ENCODE measurements around the gene TICRR.

Gene TICRR

GRCh38 chr15:89628806-89629715 lies 53.8 kb downstream of the TICRR start:
- ATAC-seq (ENCODE audit: low read depth) (no peak), DNase-seq (ENCODE audit: low spot score in 2 of 2) (no peak)
- Mint-ChIP-seq H3K27me3 (peaks cover 4% of the 10 kb centered on the region), H3K4me3 (no peak overlapping the region), H3K36me3 (no peaks in the 10 kb centered on the region), H3K27ac (no peak overlapping the region), H3K4me1 (no peaks in the 10 kb centered on the region), H3K9me3 (no peaks in the 10 kb centered on the region)

GRCh38 chr15:89629829-89630228 lies 54.6 kb downstream of the TICRR start:
- Mint-ChIP-seq H3K27ac (no peak overlapping the region), H3K36me3 (no peaks in the 10 kb centered on the region), H3K4me1 (no peaks in the 10 kb centered on the region), H3K9me3 (no peaks in the 10 kb centered on the region), H3K27me3 (peaks cover 4% of the 10 kb centered on the region), H3K4me3 (no peak overlapping the region)
- ATAC-seq (ENCODE audit: low read depth) (no peak), DNase-seq (ENCODE audit: low spot score in 2 of 2) (no peak)

GRCh38 chr15:89630260-89630659 lies 55.0 kb downstream of the TICRR start:
- Mint-ChIP-seq H3K9me3 (peaks cover under 1% of the 10 kb centered on the region), H3K4me3 (no peak overlapping the region), H3K27ac (no peak overlapping the region), H3K4me1 (no peaks in the 10 kb centered on the region), H3K36me3 (no peaks in the 10 kb centered on the region), H3K27me3 (peaks cover 4% of the 10 kb centered on the region)
- ATAC-seq (ENCODE audit: low read depth), result no peak
- DNase-seq (ENCODE audit: low spot score in 2 of 2), result no peak

- ATAC-seq (ENCODE audit: low read depth) (no peak), DNase-seq (ENCODE audit: low spot score in 2 of 2) (no peak)
- Mint-ChIP-seq H3K4me3 (no peak overlapping the region), H3K36me3 (no peaks in the 10 kb centered on the region), H3K9me3 (peaks cover 2% of the 10 kb centered on the region), H3K27ac (no peak overlapping the region), H3K4me1 (no peaks in the 10 kb centered on the region), H3K27me3 (peaks cover 4% of the 10 kb centered on the region)
Observed at GRCh38 chr15:89630974-89631901, 56.0 kb downstream of the TICRR start.

- Mint-ChIP-seq H3K27me3 (peaks cover 4% of the 10 kb centered on the region), H3K36me3 (no peaks in the 10 kb centered on the region), H3K4me1 (no peaks in the 10 kb centered on the region), H3K27ac (no peak overlapping the region), H3K4me3 (no peak overlapping the region), H3K9me3 (peaks cover 2% of the 10 kb centered on the region)
- ATAC-seq (ENCODE audit: low read depth) (no peak), DNase-seq (ENCODE audit: low spot score in 2 of 2) (no peak)
Observed at GRCh38 chr15:89631902-89632264, 56.6 kb downstream of the TICRR start.

- H3K4me3 Mint-ChIP-seq, result no peak overlapping the region
- no peak for DNase-seq (ENCODE audit: low spot score in 2 of 2)
- no peak for ATAC-seq (ENCODE audit: low read depth)
Observed at GRCh38 chr15:89632563-89633430, 57.5 kb downstream of the TICRR start.

GRCh38 chr15:89633585-89633984 lies 58.3 kb downstream of the TICRR start:
- peaks cover 2% of the 10 kb centered on the region for H3K9me3 Mint-ChIP-seq
- H3K27me3 Mint-ChIP-seq, result peaks cover 4% of the 10 kb centered on the region
- no peak for DNase-seq (ENCODE audit: low spot score in 2 of 2)
- no peak for ATAC-seq (ENCODE audit: low read depth)
- H3K36me3 Mint-ChIP-seq, result no peaks in the 10 kb centered on the region
- H3K4me3 Mint-ChIP-seq, result no peak overlapping the region
- no peaks in the 10 kb centered on the region for H3K4me1 Mint-ChIP-seq
- no peak overlapping the region for H3K27ac Mint-ChIP-seq

More at GRCh38 chr15:89632563-89633430, 57.5 kb downstream of the TICRR start:
- Mint-ChIP-seq H3K27ac (no peak overlapping the region), H3K4me1 (no peaks in the 10 kb centered on the region), H3K36me3 (no peaks in the 10 kb centered on the region), H3K9me3 (peaks cover 2% of the 10 kb centered on the region), H3K27me3 (peaks cover 4% of the 10 kb centered on the region)

- no peak overlapping the region for H3K4me3 Mint-ChIP-seq
- H3K36me3 Mint-ChIP-seq, result no peaks in the 10 kb centered on the region
- H3K4me1 Mint-ChIP-seq, result peaks cover 4% of the 10 kb centered on the region
- ATAC-seq (ENCODE audit: low read depth) (no peak), DNase-seq (ENCODE audit: low spot score in 2 of 2) (no peak)
- H3K27ac Mint-ChIP-seq, result no peak overlapping the region
- H3K27me3 Mint-ChIP-seq, result peaks cover 2% of the 10 kb centered on the region
- H3K9me3 Mint-ChIP-seq, result peaks cover 2% of the 10 kb centered on the region
Observed at GRCh38 chr15:89640245-89640644, 65.0 kb downstream of the TICRR start.

- ATAC-seq (ENCODE audit: low read depth) (no peak), DNase-seq (ENCODE audit: low spot score in 2 of 2) (no peak)
- Mint-ChIP-seq H3K4me3 (no peak overlapping the region), H3K27ac (no peak overlapping the region), H3K36me3 (no peaks in the 10 kb centered on the region), H3K9me3 (no peaks in the 10 kb centered on the region), H3K27me3 (peaks cover 4% of the 10 kb centered on the region), H3K4me1 (peaks cover 4% of the 10 kb centered on the region)
Observed at GRCh38 chr15:89641053-89641452, 65.8 kb downstream of the TICRR start.

GRCh38 chr15:89642106-89642505 lies 66.8 kb downstream of the TICRR start:
- H3K36me3 Mint-ChIP-seq, result no peaks in the 10 kb centered on the region
- no peak overlapping the region for H3K27ac Mint-ChIP-seq
- ATAC-seq (ENCODE audit: low read depth) (no peak), DNase-seq (ENCODE audit: low spot score in 2 of 2) (no peak)
- H3K9me3 Mint-ChIP-seq, result no peaks in the 10 kb centered on the region
- H3K4me1 Mint-ChIP-seq, result peaks cover 4% of the 10 kb centered on the region
- H3K4me3 Mint-ChIP-seq, result no peak overlapping the region
- H3K27me3 Mint-ChIP-seq, result peaks cover 6% of the 10 kb centered on the region

- Mint-ChIP-seq H3K27ac (no peak overlapping the region), H3K27me3 (peaks cover 9% of the 10 kb centered on the region), H3K9me3 (no peaks in the 10 kb centered on the region), H3K4me1 (peaks cover 8% of the 10 kb centered on the region), H3K4me3 (no peak overlapping the region), H3K36me3 (no peaks in the 10 kb centered on the region)
- ATAC-seq (ENCODE audit: low read depth) (no peak), DNase-seq (ENCODE audit: low spot score in 2 of 2) (no peak)
Observed at GRCh38 chr15:89645680-89646079, 70.4 kb downstream of the TICRR start.

- Mint-ChIP-seq H3K27me3 (peaks cover 7% of the 10 kb centered on the region), H3K4me1 (peaks cover 4% of the 10 kb centered on the region), H3K36me3 (no peaks in the 10 kb centered on the region), H3K9me3 (no peaks in the 10 kb centered on the region), H3K27ac (no peak overlapping the region), H3K4me3 (no peak overlapping the region)
- no peak for DNase-seq (ENCODE audit: low spot score in 2 of 2)
- no peak for ATAC-seq (ENCODE audit: low read depth)
Observed at GRCh38 chr15:89646416-89647141, 71.3 kb downstream of the TICRR start.

GRCh38 chr15:89647191-89647851 lies 72.1 kb downstream of the TICRR start:
- Mint-ChIP-seq H3K4me3 (no peak overlapping the region), H3K9me3 (no peaks in the 10 kb centered on the region), H3K27me3 (peaks cover 10% of the 10 kb centered on the region), H3K27ac (no peak overlapping the region), H3K36me3 (no peaks in the 10 kb centered on the region), H3K4me1 (peaks cover 4% of the 10 kb centered on the region)
- DNase-seq (ENCODE audit: low spot score in 2 of 2) (peak; percentile 37 to 57), ATAC-seq (ENCODE audit: low read depth) (peak; percentile 45)
